GM19328 (cell line): Measurements from ENCODE around the gene ANKRD36B.
"Not testable (repeated sequence)": the region's sequence is repeated elsewhere in the genome, so short reads cannot be mapped to it uniquely, and the experiment has no call there.

Experiments
- ATAC-seq: cut with Tn5 transposase; IDR thresholded peaks from one replicate; pipeline ENCODE4 v1.9.1; 2021; ENCODE audit warnings: mild to moderate bottlenecking, moderate library complexity; ENCODE audit not compliant: unreplicated experiment

ANKRD36B gene

DNA sequence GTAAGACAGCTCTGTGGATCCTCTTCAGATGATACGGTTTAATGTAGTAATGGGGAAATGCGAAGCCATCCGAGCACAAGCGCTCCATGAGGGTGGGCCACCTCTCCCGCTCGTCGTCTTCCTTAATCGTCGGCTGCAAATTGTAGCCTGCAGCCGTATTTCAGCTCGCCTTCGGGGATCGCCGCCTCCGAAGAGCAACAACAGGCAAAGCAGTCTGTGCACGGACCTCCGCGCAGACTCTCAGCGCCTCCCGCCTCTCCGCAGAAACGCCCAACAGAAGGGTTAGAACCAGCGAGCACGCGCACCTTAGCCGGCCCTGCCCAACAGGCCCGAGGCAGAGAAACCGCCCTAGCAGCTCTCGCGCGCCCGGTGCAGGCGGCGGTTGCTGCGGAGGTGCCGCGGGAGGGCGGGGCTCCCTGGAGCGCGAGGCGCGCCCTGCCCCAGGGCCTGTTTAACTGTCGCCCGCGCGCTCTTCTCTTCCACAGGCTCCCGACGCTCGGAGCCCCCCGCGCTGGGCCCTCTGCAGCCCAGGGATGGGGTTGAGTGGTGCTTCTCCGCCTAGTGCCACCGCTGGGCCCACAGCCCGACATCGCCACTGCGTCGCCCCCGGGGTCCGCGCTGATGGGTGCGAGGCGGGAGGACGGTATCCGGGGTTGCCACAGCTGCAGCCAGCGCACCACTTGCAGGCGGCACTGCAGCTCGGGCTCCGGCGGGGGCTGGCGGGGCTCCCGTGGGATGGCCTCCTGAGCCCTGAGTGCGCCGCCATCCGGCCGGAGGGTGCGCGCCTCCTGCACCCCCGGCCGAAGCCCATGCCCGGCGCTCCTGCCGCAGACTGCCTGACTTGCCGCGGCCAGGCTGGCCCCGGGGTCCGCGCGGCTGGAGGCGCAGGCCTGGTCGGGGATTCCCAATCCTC, at the start of gene ANKRD36B:
Gene ANKRD36B (minus strand): TSS at position 280 of the 913 bp plus-strand sequence. CDS start 192 bp downstream, at position 88.
- peak; percentile 65 for ATAC-seq

DNA sequence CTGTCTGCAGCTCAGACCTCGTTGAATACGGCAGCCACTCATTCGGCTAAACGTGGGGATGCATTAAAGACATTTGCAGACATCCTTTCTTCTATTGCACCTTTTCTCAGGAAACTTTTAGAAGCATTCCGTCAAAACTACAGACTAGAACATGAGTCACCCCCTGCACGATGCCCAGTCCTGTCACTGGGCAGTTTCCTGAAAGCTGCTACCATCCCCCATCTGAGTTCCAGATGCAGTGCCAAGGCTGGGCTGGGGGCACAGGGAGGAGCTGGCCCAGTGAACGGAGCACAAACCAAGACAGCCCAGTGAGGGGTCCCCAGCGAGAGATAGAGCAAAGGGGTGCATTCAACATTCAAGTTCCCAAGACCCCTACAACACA, 36.4 kb upstream of the ANKRD36B start:
- not testable (repeated sequence) for ATAC-seq

DNA sequence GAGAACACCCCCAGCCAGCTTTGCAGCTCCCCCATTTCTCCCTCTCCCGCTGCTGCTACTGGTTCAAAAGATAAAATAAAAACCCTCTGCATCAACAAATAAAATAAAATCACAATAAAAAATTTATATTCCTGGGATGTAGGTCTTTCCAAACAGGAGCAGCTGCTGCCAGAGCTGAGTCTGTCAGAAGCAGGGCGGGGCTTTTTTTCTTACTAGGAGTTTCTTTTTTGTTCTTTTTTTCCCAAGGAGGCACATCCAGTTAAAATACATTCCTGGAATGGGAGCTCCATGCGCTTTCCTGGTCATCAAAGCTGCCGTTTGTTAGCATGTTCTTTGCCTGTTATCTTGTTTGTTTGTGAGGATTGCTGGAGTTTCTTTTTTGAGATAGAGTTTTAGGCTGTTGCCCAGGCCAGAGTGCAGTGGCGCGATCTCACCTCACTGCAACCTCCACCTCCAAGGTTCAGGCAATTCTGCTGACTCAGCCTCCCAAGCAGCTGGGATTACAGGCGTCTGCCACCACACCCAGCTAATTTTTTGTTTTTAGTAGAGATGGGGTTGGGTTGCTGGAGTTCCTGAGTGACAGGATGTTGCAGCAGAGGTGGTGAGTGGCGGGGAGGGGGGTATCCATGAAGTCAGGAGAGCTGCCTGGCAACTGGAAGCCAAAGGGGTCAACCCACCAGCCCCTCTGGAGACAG, 35.8 kb upstream of the ANKRD36B start:
- ATAC-seq = not testable (repeated sequence)

DNA sequence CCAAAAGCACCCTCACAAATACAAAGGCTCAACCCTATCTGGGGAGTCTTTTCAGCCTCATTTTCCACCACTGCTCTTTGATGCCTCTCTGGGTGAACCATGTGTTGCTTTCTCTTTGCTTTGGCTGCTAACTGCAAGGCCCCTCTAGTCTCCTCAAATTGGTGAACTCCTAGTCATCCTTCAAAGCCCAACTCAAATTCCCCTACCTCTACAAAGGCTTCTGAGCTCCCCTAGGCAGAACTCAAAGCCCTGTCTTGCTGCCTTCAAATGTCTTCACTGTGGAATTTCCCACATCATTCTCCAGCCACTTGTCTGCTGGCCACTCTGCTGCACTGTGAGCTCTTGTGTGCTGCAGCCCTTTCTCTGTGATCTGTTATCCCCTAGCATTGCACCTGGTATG, 33.3 kb upstream of the ANKRD36B start:
- ATAC-seq = not testable (repeated sequence)

DNA sequence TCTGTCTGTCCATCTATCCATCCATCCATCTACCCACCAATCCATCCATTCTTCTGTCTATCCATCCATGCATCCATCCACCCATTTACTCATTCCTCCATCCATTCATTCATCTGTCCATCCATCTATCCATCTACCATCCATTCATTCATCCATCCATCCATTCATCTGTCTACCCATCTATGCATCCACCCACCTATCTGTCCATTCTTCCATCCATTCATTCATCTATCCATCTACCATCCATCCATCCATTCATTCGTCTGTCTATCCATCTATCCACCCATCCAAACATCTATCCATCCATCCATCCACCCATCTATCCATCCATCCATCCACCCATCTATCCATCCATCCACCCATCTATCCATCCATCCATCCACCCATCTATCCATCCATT, 30.8 kb upstream of the ANKRD36B start:
- ATAC-seq = not testable (repeated sequence)

DNA sequence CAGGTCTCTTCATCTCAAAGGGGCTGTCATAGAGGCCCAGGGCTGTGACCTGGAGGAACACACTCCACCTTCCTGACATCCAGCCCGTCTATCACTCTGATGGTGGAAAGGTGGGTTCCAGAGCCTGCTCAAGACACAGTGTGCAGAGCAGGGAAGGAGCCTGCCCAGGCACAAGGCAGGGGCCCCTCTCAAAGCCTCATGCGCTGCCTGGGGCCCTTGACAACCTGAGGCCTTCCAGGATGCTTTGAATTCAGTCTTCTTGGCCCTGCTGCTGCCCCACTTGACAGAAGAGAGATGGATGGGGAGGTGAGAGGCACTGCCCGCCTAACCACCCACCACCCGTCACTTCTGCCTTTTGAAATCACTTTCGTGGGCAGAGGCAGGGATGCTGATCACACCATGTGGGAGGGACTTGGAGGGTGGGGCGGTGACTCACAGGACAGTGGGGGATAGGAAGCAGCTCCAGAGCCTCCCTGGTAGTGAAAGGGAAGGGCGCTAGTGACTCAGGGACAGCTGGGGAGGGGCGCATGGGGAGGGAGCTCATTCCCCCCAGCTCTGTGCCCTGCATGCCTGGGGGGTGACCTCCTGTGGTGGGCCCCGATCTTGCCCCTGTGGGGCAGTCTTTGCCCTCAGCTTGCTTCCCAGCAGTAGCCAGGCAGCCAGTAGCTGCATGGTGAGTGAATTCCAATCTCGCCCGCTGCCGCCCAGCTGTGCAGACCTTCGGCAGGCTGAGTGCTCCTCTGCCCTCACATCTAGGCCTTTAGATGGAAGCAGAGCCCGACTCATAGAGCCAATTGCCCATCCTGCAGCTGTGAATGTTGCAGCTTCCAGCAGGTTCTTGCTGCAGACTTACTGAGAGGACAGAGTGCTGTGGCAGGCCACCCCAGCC, 29.5 kb upstream of the ANKRD36B start:
- not testable (repeated sequence) for ATAC-seq

DNA sequence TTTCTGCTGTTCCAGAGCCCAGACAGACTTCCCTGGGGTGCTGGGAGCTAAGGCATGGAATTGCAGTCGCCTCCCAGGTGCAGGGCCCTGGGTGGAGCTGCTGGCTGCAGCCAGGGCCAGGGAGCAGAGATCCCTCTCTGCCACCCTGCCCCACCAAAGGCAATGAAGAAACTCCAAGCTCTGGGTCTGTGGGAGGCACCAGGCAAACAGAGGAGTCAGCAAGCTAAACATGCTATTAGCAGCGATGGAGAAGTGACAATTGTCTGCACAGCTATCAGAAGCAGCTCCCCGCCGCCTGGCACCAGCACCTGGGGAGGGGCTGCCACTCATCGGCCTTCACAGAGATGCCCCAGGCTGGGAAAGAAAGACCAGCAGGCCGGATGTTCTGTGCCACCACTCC, 28.2 kb upstream of the ANKRD36B start:
- ATAC-seq = no peak

DNA sequence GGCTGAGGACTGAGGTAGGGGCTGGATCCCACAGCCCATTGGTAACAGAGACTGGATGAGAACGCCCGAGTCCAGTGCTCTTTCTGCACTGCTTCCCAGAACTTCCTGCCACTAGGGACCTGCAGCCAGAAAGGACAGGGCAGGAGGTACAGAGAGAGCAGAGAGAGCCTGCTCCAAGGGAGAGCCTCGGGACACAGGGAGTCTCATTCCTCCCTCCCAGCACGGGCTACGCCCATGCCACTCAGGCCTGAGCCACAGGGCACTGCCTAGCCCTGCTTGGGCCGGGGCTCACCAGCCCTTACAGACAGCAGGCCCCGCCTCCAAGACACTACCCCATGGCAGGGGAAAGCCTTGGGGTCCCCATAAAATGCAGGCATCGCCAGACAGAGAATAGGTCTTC, 26.1 kb upstream of the ANKRD36B start:
- not testable (repeated sequence) for ATAC-seq

DNA sequence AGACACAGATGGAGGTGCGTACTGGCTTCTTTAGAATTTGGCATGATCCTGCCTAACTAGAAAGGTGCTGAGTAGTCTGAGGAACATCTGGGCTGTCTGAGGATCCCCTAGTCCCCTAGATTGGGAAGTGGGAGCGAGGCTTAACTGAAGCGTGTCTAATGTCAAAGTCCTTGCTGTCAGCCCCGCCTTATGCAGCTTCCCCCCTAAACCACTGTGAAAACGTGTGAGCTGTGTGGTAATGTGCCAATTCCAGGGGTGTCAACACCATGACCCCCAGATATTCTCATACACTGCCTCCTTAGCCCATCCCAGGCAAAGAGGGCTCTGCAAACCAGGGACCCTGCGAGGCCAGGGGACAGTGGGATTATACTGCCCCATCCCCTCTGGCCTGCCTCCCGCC, 22.2 kb upstream of the ANKRD36B start:
- ATAC-seq = not testable (repeated sequence)

DNA sequence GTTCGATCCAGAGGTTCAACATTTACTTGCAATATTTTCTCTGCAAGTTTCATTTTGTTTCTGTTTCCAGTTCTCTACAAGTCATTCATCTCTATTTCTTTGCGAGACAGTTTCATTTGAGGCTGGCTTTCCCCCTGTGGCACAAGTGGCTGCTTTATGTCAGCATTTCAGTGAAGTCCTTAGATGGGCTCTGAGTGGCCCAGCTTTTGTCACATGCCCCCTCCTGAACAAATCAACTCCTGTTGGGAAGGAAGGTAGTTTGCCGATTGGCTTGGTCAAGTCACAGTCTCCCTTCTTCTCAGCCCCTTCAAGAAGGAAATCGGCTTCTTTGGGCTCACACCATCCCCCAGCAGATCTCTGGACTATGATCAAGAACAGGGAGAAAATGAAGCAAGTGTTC, 19.1 kb upstream of the ANKRD36B start:
- ATAC-seq = not testable (repeated sequence)

DNA sequence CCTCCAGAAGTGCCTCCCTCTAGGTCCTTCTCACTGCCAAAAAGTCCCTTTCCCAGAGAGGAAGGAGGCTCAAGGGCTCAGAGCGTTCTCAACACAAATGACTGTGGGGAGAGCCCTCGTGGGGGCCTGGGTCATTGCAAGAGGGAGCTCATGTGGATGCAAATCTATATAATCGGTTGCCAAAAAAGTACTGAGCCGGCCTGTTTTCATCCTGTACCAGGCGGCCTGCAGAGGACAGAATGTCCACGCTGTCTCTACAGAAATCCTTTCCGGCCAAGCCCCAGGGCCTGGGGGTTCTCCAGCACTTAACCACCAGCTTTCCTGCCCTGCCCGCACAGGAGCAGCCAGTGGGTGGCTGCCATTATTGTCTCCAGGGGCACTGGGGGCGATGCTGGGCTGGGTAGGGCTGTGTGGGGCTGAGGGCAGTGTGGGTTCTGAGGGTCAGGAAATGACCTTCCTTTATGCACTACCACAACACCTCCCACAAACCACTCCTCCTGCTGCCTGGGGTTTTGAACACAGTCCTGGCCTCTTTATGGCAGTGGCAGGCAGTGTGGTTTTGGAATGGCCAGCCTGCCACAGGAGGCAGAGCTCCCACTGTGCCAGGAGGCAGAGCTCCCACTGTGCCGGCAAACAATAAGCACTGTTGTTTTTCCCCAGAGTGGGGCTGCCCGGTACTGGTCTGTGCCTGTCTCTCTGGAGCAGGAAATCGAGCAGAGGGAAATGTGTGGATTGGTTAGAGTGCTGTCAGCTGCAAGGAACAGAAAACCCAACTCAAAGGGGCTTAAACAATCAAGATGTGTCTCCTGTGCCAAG, 16.1 kb upstream of the ANKRD36B start:
- ATAC-seq = not testable (repeated sequence)

DNA sequence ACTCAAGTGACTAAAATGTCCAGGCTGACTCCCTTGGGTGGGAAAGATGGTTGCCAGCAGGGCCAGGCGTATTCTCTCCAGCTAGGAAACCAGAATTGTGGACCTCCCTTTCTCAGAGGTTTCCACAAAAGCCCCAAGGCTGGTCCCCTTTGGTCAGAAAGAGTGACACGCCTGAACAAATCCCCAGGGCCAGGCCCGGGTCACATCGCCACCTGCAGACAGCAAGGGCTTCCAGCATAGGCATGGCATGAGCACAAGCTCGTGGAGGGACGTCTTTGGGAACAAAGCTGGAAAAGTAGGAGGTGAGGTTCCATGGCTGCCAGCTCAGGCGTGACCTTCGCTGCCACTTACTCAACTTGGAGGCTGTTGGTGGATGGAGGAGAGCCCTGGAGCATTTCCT, 15.4 kb upstream of the ANKRD36B start:
- not testable (repeated sequence) for ATAC-seq

DNA sequence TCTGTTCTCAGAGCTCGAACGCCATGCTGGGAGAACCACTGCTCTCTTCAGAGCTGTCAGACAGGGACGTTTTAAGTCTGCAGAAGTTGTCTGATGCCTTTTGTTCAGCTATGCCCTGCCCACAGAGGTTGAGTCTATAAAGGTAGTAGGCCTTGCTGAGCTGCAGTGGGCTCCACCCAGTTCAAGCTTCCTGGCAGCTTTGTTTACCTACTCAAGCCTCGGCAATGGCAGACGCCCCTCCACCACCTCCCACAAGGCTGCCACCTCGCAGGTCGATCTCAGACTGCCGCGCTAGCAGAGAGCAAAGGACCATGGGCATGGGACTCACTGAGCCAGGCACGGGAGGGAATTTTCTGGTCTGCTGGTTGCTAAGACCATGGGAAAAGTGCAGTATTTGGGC, 11.9 kb upstream of the ANKRD36B start:
- not testable (repeated sequence) for ATAC-seq

DNA sequence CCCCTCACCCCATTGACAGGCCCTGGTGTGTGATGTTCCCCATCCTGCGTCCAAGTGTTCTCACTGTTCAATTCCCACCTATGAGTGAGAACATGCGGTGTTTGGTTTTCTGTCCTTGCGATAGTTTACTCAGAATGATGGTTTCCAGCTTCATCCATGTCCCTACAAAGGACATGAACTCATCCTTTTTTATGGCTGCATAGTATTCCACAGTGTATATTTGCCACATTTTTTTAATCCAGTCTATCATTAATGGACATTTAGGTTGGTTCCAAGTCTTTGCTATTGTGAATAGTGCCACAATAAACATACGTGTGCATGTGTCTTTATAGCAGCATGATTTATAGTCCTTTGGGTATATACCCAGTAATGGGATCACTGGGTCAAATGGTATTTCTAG, 6.5 kb upstream of the ANKRD36B start:
- ATAC-seq = not testable (repeated sequence)

DNA sequence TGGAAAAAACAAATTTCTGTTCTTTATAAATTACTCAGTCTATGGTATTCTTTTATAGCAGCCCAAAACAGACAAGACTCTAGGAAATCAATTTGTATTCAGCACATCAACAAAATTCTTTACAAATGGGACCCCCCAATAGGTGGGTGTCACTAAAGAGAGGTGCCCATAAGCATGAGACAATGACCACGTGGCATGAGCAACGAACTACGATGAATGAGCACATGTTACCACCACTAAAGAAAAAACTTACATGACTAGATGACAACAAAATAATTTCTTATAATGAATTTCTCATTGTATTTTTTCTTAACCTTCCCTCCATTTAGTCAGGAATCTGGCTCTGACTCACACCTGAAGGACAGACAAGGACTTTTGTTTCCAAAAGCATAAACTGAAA, 3.8 kb upstream of the ANKRD36B start:
- not testable (repeated sequence) for ATAC-seq

DNA sequence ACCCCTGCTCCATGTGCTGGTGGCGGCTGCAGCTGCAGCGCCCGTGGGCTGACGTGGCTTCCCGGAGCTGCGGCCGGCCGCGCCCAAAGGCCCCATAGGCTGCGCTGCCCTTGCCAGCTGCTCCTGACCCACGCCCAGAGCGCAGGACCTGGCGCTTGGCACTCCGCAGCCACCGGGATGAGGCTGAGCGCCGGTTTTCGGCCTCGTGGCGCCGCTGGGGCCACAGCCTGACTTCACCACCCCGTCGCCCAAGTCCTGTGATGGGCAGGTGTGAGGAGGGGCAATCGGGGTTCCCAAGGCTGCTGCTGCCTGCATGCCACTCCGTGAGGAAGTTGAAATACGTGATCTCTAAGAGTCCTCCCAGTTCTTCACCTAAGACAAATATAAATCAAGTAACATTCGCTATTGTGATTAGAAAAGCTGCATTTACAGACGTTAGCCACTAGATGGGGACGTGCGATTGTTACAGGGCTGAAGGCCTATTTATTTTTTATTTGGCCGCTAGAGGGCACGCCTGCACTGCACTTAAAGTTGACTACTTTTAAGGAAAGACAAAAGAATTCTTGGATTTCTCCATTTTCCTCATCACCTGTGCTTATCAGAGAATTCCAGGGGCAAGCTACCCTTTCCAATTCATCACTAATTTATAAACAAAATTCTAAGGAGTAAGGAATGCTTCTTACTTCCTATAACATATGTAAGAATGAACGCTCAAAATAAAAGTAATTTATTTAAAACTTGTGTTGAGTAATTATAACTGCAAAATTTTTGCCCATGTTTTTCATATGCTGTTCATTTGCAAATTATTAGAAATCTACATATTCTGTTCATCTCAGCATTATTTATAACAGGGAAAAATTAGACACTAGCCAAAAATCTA, 1.1 kb upstream of the ANKRD36B start:
- not testable (repeated sequence) for ATAC-seq

DNA sequence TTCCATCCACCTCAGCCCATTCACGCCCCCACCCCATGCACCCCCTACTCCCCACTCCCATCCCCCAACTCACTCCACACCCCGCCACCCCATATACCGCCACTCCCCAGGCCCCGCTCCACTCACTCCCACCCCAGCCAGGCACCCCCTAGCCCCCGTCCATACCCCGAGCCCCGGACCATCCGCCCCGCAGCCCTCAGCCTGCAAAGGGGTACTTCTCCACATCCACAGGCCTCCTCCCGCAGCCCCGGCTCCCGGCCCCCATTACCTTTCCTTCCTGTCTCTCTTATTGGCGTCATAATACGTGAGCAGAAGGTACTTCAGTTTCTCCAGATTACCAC, 450 bp downstream of the ANKRD36B start:
- not testable (repeated sequence) for ATAC-seq

DNA sequence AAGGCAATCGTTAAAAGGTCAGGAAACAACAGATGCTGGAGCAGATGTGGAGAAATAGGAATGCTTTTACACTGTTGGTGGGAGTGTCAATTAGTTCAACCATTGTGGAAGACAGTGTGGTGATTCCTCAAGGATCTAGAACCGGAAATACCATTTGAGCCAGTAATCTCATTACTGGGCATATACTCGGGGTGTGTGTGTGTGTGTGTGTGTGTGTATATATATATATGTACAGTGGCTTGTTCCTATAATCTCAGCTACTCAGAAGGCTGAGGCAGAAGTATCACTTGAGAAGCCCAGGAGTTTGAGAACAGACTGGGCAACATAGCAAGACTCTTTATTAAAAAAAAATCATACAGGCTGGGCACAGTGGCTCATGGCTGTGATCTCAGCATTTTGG, 24.0 kb downstream of the ANKRD36B start:
- ATAC-seq = not testable (repeated sequence)

DNA sequence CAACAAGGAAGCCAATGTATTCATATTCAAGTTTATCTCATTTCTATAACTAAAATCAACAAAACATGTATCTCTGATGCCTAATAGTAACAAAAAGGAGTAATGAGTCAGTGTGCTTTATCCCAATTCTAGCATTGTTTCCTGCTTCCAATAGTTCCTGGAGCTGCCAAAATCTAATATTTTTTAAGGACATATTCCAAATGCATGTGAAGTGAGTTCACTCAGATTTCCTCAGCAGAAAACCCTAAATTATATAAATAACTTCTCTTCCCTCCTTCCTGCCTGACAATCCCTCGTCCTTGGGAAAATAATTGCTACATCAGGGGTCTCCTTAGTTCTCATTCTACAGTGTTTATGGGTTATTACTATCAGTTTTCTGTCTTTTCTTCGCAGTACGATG, 37.3 kb downstream of the ANKRD36B start:
- ATAC-seq = not testable (repeated sequence)
